Placental epithelial cell (primary cell): ENCODE measurements around the gene TBX22. TPM values are rescaled to one million over a fixed set of nuclear protein-coding genes. Genes with fewer than 3 reads are reported as not detected.

Experiments used
- total RNA-seq: library from RNA; depleted of rRNA; stranded (reverse); fragments of >200 nt; gene quantifications from 2 replicates; pipeline ENCODE4 v1.2.3, GENCODE V29; 2012

Gene TBX22, protein sequence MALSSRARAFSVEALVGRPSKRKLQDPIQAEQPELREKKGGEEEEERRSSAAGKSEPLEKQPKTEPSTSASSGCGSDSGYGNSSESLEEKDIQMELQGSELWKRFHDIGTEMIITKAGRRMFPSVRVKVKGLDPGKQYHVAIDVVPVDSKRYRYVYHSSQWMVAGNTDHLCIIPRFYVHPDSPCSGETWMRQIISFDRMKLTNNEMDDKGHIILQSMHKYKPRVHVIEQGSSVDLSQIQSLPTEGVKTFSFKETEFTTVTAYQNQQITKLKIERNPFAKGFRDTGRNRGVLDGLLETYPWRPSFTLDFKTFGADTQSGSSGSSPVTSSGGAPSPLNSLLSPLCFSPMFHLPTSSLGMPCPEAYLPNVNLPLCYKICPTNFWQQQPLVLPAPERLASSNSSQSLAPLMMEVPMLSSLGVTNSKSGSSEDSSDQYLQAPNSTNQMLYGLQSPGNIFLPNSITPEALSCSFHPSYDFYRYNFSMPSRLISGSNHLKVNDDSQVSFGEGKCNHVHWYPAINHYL
- not detected in 2 replicates for total RNA-seq

DNA sequence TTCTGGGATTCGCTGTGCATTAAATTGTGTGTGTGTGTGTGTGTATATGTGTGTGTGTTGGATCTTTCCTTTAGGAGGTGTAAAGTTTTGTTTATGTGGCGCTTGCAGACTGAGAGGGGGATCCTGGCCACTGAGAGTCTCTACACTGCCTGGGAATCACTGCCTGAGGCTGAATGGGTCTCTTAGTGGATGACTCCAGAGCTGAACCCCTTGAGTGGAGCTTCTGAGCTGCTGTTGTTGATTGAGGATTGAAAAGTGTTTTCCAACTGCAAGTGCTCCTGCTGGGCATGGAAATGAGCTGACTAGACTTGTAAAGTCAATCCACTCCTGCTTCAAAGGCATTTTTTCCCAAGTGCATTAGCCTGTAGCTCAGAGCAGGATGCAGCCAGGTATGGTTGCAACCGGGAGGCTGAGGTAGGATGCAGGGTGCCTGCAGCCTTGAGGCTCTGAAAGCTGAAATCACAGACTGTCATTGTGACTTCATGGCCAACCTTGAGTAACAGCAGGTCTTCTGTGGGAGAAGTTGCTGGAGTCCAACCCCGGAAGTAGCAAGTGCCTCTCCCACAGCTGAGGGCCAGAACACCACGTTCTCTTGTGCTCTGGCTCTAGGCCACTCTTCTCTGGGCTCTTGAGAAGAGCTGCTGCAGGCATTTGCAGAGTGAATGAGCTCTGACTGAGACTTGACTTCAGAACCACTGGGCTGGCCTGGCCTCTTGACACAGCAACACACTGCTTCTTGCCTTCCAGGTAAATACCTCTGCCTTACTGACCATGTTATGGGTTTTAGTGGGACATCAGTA, at the start of gene TBX22:
TBX22 (plus strand) TSS at position 613 of the 800 bp plus-strand sequence. CDS start 7,517 bp downstream, outside the sequence.

